Mucosa of descending colon (tissue), 3 donors: Measurements from ENCODE around the gene INPP4B. TPM values are rescaled to one million over a fixed set of nuclear protein-coding genes. Genes with fewer than 3 reads are reported as not detected.

Experiments
- ATAC-seq: fragments of 200-7000 bp; cut with Tn5 transposase; one replicate; pipeline ENCODE4 v1.9.1; 2020; ENCODE audit warnings: mild to moderate bottlenecking, moderate library complexity
- DNase-seq, 3 donors: peaks; one replicate each; pipeline ENCODE4 v3.0.0-alpha.2; 2020
- H3K36me3 ChIP-seq: fragments of 200-600 bp; one replicate; pipeline ENCODE4 v1.8.0; 2021; ENCODE audit warnings: low read depth, mild to moderate bottlenecking
- H3K4me1 ChIP-seq: fragments of 200-600 bp; one replicate; pipeline ENCODE4 v1.8.0; 2021; ENCODE audit warnings: low read depth, mild to moderate bottlenecking
- H3K4me3 ChIP-seq: fragments of 200-600 bp; one replicate; pipeline ENCODE4 v1.8.0; 2021; ENCODE audit warnings: mild to moderate bottlenecking
- H3K9me3 ChIP-seq: fragments of 200-600 bp; one replicate; pipeline ENCODE4 v1.8.0; 2021; ENCODE audit warnings: mild to moderate bottlenecking
- intact Hi-C, 2 donors: fragments of 100-400 bp; cut with DNase I in 1 of 2; cut with micrococcal nuclease in 1 of 2; formaldehyde crosslinking; loops; one replicate each; pipeline versions ENCODE4 v1.11.0 to v1.11.1; 2022; cut with DNase I, micrococcal nuclease
- total RNA-seq, 3 donors: library from RNA; stranded (reverse); fragmentation: NEBNext Ultra II Directional in 2 of 3; extraction: Animal tissue kit (Norgen Biotek cat#: 25700) in 2 of 3; gene quantifications; one replicate each; pipeline versions ENCODE4 v1.2.1 to v1.2.4, GENCODE V29; 2021 to 2023
- TF ChIP-seq, protein P1 (sequence below): fragments of 200-600 bp; IDR thresholded peaks from one replicate; pipeline ENCODE4 v1.8.0; 2022; ENCODE audit warnings: antibody characterized with exemption, mild to moderate bottlenecking
- donor health status: DM: no; HTN: no; CAD: no; lungs with moderate emphysema.
- donor health status: DM: no; HTN: no; CAD: no.
- donor health status: DM: no; HTN: yes; CAD: no.

Gene INPP4B
- total RNA-seq, 3 donors from 2014 or later = 22.2 to 27.3 (median 24.1) TPM

DNA sequence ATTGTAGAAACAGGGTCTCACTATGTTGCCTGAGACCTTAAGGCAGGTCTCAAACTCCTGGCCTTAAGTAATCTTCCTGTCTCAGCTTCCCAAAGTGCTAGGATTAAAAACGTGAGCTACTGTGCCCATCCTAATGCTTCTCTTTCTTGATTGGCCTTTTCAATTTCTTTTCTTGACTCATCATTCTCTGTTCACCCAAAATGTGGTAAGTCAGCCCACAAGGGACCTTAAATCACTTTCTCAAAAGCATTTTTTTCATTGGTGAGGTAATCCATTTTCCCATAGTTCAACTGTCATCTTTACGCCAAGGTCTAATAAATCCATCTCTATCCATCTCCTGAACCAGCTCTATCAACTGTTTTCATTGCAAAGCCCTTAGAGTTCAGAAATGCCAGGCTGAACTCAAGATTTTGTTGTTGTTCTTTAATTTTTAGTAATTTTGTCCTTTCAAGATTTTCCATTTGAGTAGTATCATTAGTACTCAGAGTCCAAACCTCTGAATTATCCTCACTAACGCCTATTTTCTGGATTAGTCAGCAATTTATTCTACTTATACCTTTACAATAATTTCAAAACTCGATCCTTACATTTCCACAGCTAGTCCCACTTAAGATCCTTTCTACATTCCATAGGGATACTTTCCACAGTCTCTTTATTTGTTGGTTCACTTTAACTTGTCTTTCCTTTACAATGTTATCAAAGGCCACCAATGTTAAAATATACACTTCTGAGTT is 681.2 kb downstream of the INPP4B start:
- intact Hi-C loops = no loop called here
- Histone ChIP-seq H3K9me3 (no peaks in the 10 kb centered on the region), H3K36me3 (no peaks in the 10 kb centered on the region), H3K4me3 (no peak overlapping the region), H3K4me1 (peaks cover 4% of the 10 kb centered on the region)
- no peak for DNase-seq
- TF ChIP-seq, protein P1, sequence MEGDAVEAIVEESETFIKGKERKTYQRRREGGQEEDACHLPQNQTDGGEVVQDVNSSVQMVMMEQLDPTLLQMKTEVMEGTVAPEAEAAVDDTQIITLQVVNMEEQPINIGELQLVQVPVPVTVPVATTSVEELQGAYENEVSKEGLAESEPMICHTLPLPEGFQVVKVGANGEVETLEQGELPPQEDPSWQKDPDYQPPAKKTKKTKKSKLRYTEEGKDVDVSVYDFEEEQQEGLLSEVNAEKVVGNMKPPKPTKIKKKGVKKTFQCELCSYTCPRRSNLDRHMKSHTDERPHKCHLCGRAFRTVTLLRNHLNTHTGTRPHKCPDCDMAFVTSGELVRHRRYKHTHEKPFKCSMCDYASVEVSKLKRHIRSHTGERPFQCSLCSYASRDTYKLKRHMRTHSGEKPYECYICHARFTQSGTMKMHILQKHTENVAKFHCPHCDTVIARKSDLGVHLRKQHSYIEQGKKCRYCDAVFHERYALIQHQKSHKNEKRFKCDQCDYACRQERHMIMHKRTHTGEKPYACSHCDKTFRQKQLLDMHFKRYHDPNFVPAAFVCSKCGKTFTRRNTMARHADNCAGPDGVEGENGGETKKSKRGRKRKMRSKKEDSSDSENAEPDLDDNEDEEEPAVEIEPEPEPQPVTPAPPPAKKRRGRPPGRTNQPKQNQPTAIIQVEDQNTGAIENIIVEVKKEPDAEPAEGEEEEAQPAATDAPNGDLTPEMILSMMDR = no peak
- ATAC-seq = no peak

DNA sequence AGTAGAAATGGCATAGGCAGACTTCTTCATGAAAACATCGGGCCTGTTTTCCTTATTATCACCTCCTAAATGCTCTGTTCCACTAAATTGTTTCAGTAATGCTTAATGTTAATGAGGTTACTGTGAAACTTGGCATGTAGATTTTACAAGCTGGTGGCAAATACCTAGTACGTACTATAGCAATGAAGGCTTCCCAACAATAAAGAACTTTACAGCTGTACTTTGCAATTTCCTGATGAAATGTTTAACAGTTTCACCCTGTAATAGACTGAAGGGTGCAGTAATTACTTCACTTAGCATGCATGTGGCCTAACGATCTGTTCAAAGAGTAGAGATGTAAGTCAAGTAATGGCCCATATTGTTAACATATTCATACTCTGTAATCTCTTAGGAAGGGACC is 685.0 kb downstream of the INPP4B start:
- intact Hi-C loops = no loop called here
- ATAC-seq (peak; percentile 95), DNase-seq (peak in 1 of 3 donors; percentile 9)
- TF ChIP-seq, protein P1 = no peak
- H3K4me1 ChIP-seq = peaks cover 7% of the 10 kb centered on the region
- H3K36me3 ChIP-seq = no peaks in the 10 kb centered on the region
- no peak overlapping the region for H3K4me3 ChIP-seq
- no peaks in the 10 kb centered on the region for H3K9me3 ChIP-seq

DNA sequence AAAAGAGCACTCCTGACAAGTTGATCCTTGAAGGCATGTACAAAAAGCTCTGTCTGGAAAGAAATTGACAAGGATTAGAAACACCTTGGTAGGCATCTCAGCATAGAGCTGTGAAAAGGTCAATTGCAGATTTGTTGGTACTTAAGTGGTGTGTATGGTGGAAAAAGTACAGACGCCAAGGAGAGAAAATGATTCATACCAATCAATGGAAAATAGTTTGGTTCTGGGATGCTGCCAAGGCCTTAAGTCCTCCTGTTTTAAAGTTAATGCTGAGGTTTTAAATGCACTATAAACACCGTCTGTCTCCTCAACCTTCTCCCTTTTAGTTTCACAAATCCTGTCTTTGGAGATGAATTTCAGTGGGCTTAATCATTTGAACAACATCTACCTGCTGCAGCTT is 685.6 kb downstream of the INPP4B start:
- intact Hi-C loops = no loop called here
- ATAC-seq (peak; percentile 18), DNase-seq (no peak)
- H3K4me1 ChIP-seq = peaks cover 7% of the 10 kb centered on the region
- H3K9me3 ChIP-seq = no peaks in the 10 kb centered on the region
- H3K4me3 ChIP-seq = no peak overlapping the region
- H3K36me3 ChIP-seq = no peaks in the 10 kb centered on the region
- TF ChIP-seq, protein P1 = no peak

DNA sequence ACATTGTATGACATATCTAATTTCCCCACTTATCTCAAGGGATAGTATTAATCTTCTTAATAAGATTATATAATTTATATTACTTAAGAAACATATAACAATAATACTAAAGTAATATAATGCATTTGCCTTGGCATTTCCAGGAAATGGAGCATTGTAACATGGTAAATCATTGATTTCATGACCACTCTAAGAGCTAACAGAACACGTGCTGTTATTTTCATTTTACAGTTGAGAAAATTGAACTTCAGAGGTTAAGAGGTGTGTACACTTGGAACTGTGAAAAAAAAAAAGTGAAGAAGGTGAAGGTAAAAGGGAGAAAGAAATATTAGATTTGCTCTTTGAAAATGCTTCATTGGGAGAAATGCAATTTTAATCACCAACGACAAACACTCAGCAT is 687.1 kb downstream of the INPP4B start:
- no peaks in the 10 kb centered on the region for H3K9me3 ChIP-seq
- no peak overlapping the region for H3K4me3 ChIP-seq
- intact Hi-C loops = no loop called here
- H3K4me1 ChIP-seq = peaks cover 7% of the 10 kb centered on the region
- DNase-seq (no peak), ATAC-seq (peak; percentile 62)
- TF ChIP-seq, protein P1 = no peak
- H3K36me3 ChIP-seq = no peaks in the 10 kb centered on the region

DNA sequence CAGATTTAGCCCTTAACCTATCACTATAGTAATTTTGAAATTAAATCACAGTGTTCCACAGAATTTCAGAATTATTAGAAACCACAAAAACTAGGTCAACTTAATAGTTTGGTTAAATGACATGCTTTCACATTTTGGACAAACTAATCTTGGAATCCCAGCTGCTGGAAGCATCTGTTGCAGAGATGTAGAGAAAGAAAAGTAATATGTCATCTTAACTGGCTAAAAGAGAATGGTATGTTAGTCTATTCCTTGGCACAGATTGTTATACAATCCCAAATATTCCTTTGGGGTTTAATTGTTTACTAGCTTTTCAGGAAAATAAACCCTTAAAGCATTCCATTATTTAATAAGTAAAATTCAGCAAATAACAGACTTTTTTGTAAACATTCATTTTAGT is 689.8 kb downstream of the INPP4B start:
- DNase-seq (no peak), ATAC-seq (no peak)
- intact Hi-C loops = no loop called here
- TF ChIP-seq, protein P1 = no peak
- Histone ChIP-seq H3K36me3 (no peaks in the 10 kb centered on the region), H3K4me3 (no peak overlapping the region), H3K9me3 (no peaks in the 10 kb centered on the region), H3K4me1 (peaks cover 7% of the 10 kb centered on the region)
